DND-41 (cell line): Measurements from ENCODE around the gene AP1B1.

Experiments used
- CTCF ChIP-seq: IDR thresholded peaks from 2 replicates; pipeline ENCODE4 v1.5.1; 2012; ENCODE audit warnings: borderline replicate concordance, low read length, moderate library complexity, mild to moderate bottlenecking; ENCODE audit not compliant: poor library complexity, severe bottlenecking; ENCODE audit errors: extremely low read depth
- EZH2 ChIP-seq: IDR thresholded peaks from 3 replicates; pipeline ENCODE4 v1.6.1; 2012; ENCODE audit warnings: borderline replicate concordance, low read depth, mild to moderate bottlenecking, moderate library complexity, low read length, inconsistent platforms; ENCODE audit not compliant: severe bottlenecking

- TF ChIP-seq EZH2 (no peak), CTCF (no peak)
These were observed 9.1 kb downstream of the AP1B1 start for GRCh38 chr22:29379258-29379657.
